GM18517 (cell line): ENCODE measurements around the gene ZNF112.
"Not testable (repeated sequence)": the region's sequence is repeated elsewhere in the genome, so short reads cannot be mapped to it uniquely, and the experiment has no call there.

Experiments used
- ATAC-seq: cut with Tn5 transposase; IDR thresholded peaks from one replicate; pipeline ENCODE4 v1.9.1; 2021; ENCODE audit warnings: mild to moderate bottlenecking, moderate library complexity; ENCODE audit not compliant: unreplicated experiment

ZNF112 gene

DNA sequence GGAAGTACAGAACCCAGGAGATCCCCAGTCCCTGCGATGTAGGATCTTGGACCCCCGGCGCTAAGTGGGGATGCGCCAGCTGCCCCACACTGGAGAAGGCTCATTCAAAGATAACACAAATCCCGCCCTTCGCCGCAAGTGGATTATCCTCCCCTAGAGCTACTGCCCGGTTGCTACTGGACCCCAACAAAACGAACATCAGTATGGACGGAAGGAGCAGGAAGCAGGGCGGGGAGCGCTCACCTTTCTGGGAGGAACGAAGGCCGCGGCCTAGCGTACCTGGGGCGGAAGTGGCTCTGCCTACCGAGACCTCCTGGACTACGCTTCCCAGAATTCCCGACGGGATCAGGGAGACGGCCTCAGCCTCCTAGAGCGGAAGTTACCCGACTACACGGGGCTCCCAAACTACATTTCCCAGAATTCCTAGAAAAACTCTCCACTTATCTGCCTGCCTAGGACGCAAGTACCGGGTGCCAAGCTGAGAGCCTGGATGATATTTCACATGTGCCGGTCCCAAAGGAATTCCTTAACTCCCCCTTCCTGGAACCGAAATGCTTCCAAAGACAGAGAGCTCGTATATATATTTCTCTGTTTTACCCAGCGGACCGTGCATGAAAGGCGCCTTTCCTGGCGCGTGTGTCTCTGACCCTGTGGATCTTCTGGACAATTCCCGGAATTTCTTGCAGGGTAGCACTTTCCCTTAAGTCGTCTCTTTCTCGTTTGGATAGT is at the start of gene ZNF112:
Gene ZNF112 (minus strand): TSS at position 298 of the 729 bp plus-strand sequence. CDS start 16,141 bp downstream, outside the sequence.
- no peak for ATAC-seq

DNA sequence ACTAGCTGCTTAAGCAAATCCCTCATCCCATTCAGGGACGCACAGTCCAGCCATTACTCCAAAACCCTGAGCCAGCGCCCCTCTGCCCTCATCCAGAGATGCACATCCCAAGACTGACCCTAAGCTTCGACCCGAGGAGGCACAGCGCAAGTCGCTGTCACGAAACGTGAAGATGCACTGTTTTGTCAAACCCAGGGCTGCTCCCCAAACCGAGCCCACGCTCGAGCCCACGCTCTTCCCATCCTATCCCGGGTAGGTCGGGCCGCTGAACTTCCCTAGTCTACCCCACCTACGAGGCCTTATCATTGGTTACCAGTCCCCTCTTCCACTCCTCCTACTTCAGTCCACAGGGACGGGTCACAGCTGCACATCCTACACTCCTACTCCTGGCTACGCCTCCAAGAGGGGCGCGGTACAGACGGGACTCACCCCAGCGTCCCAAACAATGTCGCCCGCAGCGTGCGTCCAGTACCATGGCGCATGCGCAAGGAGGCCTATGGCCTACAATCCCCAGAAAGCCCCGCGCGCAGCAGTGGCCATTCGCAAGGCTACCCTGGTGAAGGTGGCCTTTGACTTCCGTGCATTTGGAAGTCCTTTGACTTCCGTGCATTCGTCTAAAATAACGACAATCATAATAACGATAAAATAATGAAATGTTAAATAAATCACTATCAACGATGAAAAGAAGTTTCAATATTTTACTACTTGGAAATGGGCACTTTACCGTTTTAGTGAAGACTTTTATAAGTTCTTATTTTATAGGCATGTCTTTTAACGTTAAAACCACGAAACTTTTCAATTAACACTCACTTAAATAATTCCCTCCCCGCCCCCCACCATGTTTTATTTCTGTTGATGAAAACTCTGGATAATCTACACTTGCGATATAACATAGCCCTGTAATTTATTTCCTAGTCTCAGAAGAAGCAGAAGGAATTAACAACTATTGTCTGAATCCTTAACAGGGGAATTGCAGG is 44.9 kb upstream of the ZNF112 start, which contains the start of gene ZNF285:
Gene ZNF285 (minus strand): TSS at position 470 of the 977 bp plus-strand sequence. CDS start 4,395 bp downstream, outside the sequence.
- peak; percentile 64 for ATAC-seq

DNA sequence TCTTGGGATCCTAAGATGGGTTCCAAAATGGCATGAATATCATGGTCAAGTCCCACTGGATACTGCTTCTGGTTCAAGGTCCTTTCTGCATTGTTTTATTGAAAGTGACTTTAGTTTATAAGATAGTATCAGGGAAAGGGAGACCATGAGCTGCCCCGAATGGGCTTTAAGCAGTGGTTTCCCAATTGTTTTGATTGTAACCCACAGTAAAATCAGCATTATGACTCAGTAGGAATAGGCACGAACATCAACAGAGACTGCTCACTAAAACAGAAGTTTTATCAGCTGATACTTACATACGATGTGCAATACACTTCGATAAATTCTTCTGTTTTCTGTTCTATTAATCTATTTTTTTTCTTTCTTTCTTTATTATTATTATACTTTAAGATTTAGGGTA is 32.8 kb upstream of the ZNF112 start:
- ATAC-seq = not testable (repeated sequence)

DNA sequence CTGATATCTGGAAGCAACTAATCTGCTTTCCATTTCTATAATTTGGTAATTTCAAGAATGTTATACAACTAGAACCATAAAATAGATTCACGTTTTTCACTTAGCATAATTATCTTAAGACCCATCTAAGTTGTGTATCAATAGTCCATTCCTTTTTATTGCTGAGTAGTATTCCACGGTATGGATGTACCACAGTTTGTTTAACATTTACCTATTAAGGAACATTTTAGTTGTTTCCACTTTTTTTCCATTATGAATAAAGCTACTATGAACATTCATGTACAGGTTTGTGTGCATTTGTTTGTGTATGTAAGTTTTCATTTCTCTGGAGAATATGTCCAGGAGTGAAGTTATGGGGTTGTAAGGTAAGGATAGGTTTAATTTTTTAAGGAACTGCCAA is 18.3 kb upstream of the ZNF112 start:
- ATAC-seq = no peak

DNA sequence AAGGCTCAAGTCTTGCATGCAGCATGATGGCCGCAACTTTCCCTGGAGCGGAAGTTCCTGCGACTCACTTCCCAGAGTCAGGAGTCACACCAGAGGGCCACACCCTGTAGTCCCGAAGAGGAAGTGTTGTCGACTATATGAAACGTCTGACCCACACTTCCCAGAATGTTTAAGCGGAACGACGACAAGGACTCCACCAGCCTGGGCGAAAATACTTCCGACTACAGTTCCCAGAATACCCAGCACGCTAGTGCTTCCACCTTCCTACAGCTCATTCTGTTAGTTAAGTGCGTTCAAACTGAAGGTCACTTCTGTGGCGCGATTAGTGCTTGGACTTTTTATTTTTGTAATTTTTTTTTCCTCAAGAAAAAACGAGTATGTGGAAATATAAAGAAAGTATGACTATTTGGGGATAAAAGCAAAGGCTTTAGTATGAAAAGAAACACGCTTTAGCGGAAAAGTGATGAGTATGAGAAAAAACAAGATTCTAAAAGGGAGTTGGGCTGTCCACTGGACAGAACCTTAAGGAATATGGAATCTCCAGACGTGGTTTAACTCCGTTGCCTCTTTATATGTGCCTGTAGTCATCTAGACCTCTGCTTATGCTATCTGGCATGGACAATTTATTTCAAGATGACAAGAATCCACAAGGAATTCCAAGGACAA is 15.5 kb upstream of the ZNF112 start:
- ATAC-seq = no peak

DNA sequence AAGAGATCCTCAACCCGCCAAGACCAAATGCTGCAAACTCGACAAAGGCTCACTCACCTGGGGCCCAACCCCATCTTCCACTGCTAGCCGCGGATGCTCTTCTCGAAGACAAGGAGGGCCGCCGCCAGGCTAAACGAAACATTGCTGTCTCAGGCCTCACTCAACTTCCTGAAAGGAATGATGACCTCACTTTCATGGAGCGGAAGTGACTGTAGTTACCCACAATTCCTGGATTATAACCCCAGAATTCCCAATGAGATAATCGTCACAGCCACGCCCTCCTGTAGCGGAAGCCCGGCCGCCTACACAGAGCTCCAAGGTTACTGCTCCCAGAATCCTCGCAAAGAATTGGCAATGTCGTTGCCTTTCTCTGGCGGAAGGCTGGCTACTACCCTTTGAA is 10.5 kb upstream of the ZNF112 start:
- no peak for ATAC-seq

DNA sequence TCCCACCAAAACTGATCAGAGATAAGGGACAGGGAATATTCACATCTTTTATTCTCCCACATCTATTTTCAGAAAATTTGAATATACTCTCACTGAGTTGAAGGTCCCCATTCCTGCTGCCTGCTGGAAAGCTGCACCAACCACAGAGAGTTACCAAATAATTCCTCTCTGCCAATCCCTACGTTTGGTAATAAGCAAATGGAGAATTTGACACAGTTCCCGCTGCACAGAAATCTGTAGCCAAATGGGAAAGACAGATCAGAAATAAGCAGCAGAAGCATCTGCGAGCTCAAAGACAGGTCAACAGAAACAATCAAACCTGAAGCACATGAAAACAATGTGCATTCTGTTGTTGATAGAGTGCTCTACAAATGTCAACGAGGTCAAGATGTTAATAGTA is 9.9 kb downstream of the ZNF112 start:
- no peak for ATAC-seq

DNA sequence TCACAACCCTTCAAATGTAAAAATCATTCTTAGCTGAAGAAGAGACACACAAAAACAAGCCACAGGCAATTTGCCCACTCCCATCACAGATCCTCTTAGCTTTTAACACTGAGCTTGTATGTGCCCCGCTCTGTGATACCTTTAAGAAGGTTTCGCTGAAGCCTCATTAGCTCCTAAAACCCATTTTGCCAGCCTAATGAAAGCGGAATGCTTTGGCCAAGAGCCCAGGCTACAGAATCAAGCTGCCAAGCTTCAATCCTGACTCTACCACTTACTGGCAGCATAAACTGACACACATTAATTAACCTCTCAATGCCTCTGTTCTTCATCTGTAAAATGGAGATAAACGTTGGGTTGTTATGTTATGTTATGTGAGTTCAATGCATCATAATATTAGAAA is 10.5 kb downstream of the ZNF112 start:
- no peak for ATAC-seq

DNA sequence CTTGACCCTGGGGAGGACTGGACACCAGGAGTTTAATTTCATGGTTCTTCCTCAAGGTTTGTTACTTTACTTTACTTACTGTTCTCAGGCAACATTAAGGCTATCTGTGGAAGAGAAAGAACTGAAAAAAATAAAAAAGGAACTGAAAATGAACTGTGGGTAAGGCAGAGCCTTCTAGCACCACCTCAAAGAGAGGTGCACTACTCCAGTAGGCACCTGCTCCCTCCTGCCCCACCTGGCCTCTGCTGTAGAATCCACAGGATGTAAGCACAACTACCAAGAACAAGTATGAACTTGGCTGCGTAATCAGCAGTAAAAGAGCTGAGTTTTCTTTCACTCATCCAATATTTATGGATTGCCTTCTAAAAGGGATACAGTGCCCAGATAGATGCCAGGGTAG is 12.2 kb downstream of the ZNF112 start:
- no peak for ATAC-seq

DNA sequence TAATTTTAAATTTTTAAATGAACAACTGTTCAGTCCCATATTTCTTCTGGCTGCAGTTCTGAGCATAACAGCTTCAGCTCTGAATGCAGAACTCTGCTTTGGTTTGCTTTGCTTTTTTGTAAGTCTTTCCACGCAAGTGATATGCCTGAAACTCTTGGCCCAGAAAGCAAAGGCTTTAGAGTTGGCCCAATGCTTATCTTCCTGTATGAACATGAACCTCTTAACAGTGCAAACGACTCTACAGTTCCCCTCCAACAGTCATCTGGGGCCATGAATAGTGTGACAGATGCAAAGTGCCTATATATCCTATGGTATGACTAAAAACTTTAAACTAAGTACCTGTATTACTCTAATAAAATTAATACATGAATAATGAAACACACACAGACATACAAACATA is 14.7 kb downstream of the ZNF112 start:
- no peak for ATAC-seq

DNA sequence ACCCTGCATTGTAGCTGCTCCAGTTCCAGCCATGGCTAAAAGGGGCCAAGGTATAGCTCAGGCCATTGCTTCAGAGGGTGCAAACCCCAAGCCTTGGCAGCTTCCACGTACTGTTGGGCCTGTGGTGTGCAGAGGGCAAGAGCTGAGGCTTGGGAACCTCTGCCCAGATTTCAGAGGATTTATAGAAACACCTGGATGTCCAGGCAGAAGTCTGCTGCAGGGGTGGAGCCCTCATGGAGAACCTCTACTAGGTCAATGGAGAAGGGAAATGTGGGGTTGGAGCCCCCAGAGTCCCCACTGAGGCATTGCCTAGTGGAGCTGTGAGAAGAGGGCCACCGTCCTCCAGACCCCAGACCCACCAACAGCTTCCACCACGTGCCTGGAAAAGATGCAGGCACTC is 21.8 kb downstream of the ZNF112 start:
- ATAC-seq = not testable (repeated sequence)

DNA sequence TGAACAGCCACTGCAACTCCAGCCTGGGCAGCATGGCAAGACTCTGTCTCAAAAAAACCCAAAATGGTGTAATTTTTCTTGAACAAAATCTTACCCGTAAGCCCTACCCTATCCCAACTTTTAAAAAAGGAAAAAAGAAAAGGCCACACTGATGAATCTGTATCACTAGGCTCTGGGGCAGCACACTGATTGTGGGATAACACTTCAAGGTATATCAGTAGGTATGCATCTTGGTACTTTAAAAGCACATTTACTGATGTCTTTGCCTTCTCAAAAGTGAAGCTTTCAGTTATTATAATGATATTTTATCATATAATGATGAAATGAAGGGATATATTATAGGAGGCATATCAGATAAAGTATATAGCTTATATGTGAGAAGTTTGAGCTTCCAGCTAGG is 24.3 kb downstream of the ZNF112 start:
- no peak for ATAC-seq

DNA sequence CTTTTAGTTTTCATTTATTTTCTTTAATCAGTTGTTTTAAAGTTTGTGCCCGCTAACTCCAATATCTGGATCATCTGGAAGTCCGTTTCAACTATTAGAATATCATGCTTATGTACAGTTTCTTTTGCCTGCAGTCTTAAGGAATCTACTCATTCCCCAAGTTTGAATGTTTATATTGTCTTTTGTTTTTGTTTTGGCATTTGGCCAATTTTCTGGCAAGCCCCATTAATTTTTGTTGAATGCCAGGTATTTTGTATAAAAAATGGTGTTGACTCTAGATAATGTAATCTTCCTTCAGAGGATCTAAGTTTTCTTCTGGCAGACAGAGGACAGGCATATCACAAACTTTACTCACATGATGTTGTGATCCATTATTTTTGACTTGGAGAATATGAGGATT is 40.6 kb downstream of the ZNF112 start:
- no peak for ATAC-seq

DNA sequence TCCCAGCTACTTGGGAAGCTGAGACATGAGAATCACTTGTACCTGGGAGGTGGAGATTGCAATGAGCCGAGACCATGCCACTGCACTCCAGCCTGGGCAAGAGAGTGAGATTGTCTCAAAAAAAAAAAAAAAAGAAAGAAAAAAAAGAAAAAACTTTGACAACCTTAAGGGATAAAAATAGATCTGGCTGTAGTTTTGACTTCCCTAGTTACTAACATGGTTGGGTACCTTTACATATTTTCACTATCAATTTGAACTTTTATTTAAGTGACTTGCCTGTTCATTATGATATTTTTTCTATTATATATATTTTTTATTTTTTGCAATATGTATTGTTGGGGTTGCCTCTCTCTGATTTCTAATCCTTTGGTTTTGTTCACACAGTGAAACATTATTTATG is 43.2 kb downstream of the ZNF112 start:
- ATAC-seq = no peak

DNA sequence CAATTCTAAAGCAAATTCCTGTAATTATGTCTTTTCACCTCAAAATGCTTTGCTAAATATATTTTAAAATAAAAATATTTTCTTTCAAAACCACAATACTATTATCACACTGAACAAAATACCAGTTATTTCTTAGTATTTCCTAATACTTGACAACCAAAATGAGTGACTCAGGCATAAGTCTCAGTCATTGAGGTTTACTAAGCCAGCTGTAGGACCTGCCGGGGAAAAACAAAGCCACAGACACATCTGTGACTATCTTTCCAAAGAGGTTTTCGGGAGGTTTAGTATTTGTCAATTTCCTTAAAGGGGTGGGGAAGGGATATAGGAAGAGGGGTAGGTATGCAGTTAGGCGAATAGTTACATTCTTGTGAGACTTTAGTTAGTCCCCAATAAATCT is 48.5 kb downstream of the ZNF112 start:
- ATAC-seq = no peak

DNA sequence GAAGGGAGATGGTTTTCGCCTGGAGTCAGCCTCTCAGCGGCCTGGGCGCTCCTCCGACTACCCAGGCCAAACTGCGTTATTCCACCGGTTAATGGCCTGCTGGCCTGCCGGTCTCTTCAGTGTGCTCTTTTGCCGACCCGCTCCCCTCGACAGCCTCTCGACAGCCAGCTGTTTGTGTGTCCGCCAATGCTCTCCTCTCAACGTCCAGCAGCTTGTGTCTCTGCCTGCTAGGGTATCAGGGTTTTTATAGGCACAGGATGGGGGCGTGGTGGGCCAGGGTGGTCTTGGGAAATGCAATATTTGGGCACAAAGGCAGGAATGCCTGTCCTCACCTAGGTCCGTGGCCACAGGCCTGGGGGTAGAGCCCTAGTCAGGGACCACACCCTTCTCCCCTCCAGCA is 50.2 kb downstream of the ZNF112 start:
- ATAC-seq = no peak

DNA sequence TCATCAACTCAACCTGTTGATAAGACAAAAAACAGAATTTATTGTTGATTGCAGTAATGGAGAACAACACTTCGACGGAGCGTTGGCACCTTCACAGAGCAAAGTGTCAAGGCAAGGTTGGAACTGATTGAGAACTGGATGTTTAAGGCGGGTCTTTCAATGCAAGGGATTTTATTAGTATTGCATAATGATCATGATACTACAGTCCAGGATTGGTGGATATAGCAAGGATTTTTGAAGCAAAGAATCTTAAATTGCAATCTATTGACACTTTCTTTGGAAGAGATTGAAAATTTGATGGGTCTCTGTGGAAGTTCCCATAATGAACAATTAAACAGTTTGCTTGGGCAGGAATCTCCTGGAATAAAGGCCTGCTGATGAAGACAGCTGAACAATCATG is 51.0 kb downstream of the ZNF112 start:
- ATAC-seq = no peak

DNA sequence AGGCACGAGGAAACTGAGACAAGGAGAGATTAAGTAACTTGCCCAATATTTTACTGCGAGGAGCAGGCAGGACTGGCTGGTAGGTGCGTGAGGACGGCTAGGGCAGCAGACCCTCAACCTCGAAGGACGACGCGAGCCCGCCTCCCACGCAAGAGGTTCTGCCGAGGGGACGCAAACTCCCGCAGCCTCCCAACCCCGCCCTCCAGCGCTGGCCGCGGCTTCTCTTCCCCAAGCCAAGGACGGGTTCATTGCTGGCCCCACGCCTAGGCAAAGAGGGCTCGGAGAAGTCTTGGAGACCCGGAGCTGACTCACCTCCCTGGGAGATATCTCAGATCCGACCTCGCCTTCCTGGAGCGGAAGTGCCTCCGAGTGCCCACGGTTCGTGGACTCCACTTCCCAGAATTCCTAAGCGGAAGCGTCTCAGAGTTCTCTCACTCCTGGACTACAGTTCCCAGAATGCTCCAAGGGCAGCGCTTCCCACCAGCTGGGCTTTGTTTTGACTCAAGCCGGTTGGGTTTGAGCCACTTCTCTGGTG is 51.8 kb downstream of the ZNF112 start, which contains the start of gene ZNF235:
Gene ZNF235 (minus strand): TSS at position 367 of the 535 bp plus-strand sequence. CDS start 1,621 bp downstream, outside the sequence.
- ATAC-seq = peak; percentile 81

DNA sequence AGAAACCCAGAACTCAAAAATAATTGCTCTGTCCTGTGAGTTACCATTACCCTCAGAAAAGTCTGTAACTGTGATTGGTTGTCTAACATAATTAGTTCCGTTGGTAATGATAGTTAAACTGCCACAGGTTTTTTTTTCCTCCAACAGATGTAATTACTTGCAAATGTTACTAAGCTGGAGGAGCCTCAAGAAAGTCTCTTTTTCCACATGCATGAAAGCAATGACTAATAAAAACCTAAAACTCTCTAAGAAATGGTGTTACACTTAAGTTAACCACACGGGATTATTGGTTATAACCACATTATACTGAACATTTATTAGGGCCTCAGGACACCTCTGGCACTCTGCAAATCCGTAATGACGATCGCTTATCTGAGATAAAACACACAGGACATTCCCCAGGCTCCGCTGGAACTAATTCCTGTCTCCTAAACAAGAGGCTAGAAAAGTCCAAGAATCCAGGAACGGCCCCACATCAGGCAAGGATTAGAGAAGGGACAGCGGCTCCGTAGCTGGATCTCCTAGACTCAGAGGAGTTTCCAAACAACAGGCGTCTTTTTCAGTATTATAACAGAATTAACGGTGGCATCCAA is 52.4 kb downstream of the ZNF112 start:
- no peak for ATAC-seq

DNA sequence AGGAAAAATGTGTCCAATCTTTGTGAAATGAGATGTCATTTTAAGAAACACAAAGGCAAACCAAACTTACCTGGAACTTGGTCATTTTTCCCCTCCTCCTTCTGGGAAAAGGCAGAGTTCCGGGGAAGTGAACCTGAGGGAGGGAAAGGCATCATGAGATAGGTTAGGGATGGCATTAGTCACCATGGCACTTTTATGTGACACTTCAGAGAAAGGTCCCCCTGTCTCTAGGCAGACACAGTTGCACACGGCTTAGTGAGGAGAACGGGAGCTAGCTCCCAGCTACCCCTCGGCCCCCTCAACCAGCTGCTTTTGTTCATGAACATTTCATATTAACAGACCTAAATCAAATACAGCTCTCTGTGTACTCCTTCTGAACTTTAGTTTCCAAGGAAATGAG is 53.2 kb downstream of the ZNF112 start:
- ATAC-seq = no peak
